Mucosa of descending colon (tissue), 3 donors: ENCODE measurements around the gene GPNMB. TPM values are rescaled to one million over a fixed set of nuclear protein-coding genes. Genes with fewer than 3 reads are reported as not detected.
A peak's percentile ranks its signal among the peaks of the same experiment; 100 is the strongest.

ENCODE experiments used
- ATAC-seq: fragments of 200-7000 bp; cut with Tn5 transposase; one replicate; pipeline ENCODE4 v1.9.1; 2020; ENCODE audit warnings: mild to moderate bottlenecking, moderate library complexity
- DNase-seq, 3 donors: peaks; one replicate each; pipeline ENCODE4 v3.0.0-alpha.2; 2020
- H3K36me3 ChIP-seq: fragments of 200-600 bp; one replicate; pipeline ENCODE4 v1.8.0; 2021; ENCODE audit warnings: low read depth, mild to moderate bottlenecking
- H3K4me1 ChIP-seq: fragments of 200-600 bp; one replicate; pipeline ENCODE4 v1.8.0; 2021; ENCODE audit warnings: low read depth, mild to moderate bottlenecking
- H3K4me3 ChIP-seq: fragments of 200-600 bp; one replicate; pipeline ENCODE4 v1.8.0; 2021; ENCODE audit warnings: mild to moderate bottlenecking
- H3K9me3 ChIP-seq: fragments of 200-600 bp; one replicate; pipeline ENCODE4 v1.8.0; 2021; ENCODE audit warnings: mild to moderate bottlenecking
- intact Hi-C, 2 donors: fragments of 100-400 bp; cut with DNase I in 1 of 2; cut with micrococcal nuclease in 1 of 2; formaldehyde crosslinking; loops; one replicate each; pipeline versions ENCODE4 v1.11.0 to v1.11.1; 2022; cut with DNase I, micrococcal nuclease
- total RNA-seq, 3 donors: library from RNA; stranded (reverse); fragmentation: NEBNext Ultra II Directional in 2 of 3; extraction: Animal tissue kit (Norgen Biotek cat#: 25700) in 2 of 3; gene quantifications; one replicate each; pipeline versions ENCODE4 v1.2.1 to v1.2.4, GENCODE V29; 2021 to 2023
- TF ChIP-seq, protein P1 (sequence below): fragments of 200-600 bp; IDR thresholded peaks from one replicate; pipeline ENCODE4 v1.8.0; 2022; ENCODE audit warnings: antibody characterized with exemption, mild to moderate bottlenecking
- donor health status: DM: no; HTN: no; CAD: no; lungs with moderate emphysema.
- donor health status: DM: no; HTN: no; CAD: no.
- donor health status: DM: no; HTN: yes; CAD: no.

The GPNMB gene
- total RNA-seq, 3 donors from 2014 or later = 21.3 to 77.8 (median 38.8) TPM

DNA sequence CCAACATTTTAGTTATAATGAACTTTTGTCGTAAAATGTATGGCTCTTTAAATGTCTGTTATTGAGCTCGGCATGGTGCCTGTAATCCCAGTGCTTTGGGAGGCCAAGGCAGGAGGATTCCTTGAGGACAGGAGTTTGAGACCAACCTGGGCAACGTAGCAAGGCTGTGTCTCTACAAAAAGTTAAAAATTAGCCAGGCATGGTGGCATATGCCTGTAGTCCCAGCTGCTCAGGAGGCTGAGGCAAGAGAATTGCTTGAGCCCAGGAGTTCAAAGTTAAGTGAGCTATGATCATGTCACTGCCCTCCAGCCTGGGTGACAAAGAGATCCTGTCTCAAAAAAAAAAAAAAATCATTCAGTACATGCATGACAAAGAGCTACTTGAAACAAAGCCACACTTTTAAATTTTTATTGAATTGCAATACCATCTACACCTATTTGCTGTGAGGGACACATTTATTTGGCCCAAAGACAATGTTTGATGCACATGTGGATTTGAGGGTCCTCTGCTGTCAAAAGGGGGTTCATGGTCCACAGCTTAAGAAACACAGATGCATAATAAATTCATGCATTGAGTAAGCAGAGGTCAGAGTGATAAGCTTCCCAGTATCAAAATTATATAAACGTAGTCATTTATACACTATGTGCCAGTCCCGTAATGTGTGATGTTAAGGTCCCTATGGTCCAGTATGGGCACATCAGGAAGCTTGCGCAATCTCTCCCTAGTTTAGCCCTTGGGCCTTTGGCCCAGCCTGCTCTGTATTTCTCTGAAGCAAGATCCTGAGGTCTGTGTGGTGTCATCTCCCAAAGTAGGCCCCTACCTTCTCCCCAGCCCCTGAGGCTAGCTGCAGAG, 48.2 kb downstream of the GPNMB start:
- Histone ChIP-seq H3K9me3 (no peaks in the 10 kb centered on the region), H3K36me3 (no peaks in the 10 kb centered on the region), H3K4me3 (no peak overlapping the region), H3K4me1 (no peaks in the 10 kb centered on the region)
- TF ChIP-seq, protein P1, sequence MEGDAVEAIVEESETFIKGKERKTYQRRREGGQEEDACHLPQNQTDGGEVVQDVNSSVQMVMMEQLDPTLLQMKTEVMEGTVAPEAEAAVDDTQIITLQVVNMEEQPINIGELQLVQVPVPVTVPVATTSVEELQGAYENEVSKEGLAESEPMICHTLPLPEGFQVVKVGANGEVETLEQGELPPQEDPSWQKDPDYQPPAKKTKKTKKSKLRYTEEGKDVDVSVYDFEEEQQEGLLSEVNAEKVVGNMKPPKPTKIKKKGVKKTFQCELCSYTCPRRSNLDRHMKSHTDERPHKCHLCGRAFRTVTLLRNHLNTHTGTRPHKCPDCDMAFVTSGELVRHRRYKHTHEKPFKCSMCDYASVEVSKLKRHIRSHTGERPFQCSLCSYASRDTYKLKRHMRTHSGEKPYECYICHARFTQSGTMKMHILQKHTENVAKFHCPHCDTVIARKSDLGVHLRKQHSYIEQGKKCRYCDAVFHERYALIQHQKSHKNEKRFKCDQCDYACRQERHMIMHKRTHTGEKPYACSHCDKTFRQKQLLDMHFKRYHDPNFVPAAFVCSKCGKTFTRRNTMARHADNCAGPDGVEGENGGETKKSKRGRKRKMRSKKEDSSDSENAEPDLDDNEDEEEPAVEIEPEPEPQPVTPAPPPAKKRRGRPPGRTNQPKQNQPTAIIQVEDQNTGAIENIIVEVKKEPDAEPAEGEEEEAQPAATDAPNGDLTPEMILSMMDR = no peak
- DNase-seq = no peak
- no peak for ATAC-seq
- intact Hi-C loops = no loop called here

DNA sequence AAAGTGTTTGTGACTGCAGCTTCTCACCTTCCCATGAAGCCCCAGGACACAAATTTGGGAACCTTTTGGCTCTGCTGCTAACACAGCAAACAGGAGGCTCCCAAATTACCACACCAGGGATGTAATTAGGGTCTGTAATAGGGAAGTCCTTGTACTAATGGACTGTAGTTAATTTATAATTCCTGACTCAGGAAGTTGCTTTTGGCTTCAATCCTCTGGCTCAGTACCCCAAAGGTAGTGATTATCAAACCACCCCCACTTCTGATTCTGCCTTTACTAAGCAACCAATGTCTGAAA, 48.8 kb downstream of the GPNMB start:
- Histone ChIP-seq H3K4me1 (peaks cover 5% of the 10 kb centered on the region), H3K36me3 (no peaks in the 10 kb centered on the region), H3K4me3 (no peak overlapping the region), H3K9me3 (no peaks in the 10 kb centered on the region)
- DNase-seq = no peak
- intact Hi-C loops = no loop called here
- TF ChIP-seq, protein P1 = no peak
- no peak for ATAC-seq

DNA sequence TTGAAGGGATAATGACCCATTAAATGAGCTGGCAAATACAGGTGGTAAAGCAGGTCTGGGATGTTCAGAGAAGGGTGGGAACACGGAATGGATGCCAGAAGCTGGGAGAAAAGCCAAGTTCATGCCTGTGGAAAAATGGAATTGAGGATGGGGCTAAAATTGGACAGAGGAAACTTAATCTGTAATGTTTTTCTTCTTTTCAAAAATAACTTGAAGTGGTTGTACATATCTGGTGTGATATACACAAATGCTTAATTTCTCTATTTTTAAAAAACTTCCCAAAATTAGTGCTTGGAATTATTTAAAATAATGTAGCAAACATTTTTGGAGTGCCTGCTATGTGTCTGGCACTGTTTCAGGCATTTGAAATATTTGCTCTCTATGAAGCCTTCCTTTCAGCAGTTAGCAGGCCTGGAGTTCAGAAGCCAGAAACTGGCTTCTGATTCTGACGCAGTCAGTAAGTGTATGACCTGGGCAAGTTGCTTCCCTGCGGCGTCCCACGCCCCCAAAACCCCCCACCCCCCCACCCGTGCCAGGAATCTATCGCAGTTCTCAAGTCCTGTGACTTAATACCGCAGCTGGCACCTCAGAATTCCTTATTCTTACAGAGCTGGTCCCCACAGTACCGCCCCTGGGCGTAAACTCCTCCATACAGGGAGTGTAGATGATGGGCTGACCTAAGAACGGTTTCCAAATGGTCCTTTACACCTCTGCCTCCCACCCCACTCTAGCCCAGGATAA, 51.7 kb downstream of the GPNMB start:
- Histone ChIP-seq H3K4me3 (no peak overlapping the region), H3K4me1 (peaks cover 12% of the 10 kb centered on the region), H3K9me3 (no peaks in the 10 kb centered on the region), H3K36me3 (no peaks in the 10 kb centered on the region)
- no peak for ATAC-seq
- TF ChIP-seq, protein P1 = no peak
- DNase-seq = peak in 1 of 3 donors; percentile 17
- intact Hi-C loops = no loop called here

DNA sequence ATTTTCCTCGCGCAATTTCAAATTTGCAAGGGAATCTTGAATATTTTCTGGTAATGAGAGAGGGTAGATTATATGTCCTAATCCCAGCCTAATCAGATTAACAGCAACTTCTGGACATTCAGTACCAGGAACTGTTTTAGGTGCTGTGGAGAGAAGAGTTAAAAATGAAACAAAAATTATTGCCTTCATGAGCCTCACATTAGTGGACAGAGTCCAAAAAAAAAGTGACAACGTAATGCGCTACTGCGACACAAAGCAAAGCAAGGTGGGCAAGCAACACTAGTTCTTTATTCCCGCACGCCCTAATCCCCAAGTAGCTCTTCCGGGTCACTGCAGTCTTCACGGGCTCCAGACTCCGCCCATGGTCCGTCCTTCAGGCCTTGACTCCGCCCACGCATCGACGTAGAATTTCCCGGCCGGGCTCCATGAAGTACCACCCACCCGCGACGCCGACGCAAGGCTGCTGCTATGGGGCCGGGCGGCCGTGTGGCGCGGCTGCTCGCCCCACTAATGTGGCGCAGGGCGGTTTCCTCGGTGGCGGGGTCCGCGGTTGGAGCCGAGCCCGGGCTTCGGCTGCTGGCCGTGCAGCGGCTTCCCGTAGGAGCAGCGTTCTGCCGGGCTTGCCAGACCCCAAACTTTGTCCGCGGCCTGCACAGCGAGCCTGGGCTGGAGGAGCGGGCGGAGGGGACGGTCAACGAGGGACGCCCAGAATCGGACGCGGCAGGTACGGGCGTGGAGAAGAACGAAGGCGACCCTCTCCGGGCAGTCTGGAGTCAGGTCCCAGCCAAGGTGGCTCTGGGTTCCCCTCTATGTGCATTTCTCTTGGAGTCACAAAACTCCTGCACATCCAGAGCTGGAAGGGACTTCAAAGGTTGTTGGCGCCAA, 52.6 kb downstream of the GPNMB start, which contains the start of gene MALSU1:
MALSU1 (plus strand) TSS at position 455 of the 885 bp plus-strand sequence; CDS start at position 469, 14 bp downstream.
- H3K4me1 ChIP-seq = peaks cover 12% of the 10 kb centered on the region
- H3K9me3 ChIP-seq = no peaks in the 10 kb centered on the region
- DNase-seq (peak; percentile 97 to 99 (median 97)), ATAC-seq (peak; percentile 100)
- TF ChIP-seq, protein P1 = no peak
- no peaks in the 10 kb centered on the region for H3K36me3 ChIP-seq
- intact Hi-C loops = no loop called here
- peak within 1 kb of the TSS; percentile 42 for H3K4me3 ChIP-seq

DNA sequence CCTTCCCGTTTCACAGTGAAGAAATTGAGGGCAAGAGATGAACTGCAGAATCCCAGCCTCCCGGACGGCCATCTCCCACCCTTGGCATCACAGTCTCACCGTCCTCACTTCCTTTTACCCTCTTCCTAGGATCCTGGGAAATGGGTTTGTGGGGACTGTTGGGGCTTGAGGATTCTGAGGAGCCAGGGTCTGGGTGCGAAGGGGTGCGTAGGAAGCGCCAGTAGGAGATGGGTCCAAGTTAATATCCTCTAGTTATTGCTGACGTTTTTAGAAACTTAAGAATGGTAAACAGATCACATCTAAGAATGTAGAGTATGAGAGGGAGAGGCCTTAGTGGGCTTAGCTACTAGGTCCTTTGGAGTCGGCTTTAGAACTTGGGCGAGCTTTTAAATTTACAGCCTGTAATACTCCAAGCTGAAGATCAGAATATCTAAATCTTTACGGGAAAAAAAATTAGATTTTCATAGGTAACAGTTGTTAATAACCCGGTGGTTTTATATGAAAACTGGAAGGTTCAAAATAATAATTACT, 53.3 kb downstream of the GPNMB start:
- H3K9me3 ChIP-seq = no peaks in the 10 kb centered on the region
- ATAC-seq (peak; percentile 24), DNase-seq (no peak)
- peak overlapping the region; percentile 42 for H3K4me3 ChIP-seq
- TF ChIP-seq, protein P1 = no peak
- no peaks in the 10 kb centered on the region for H3K36me3 ChIP-seq
- intact Hi-C loops = no loop called here
- H3K4me1 ChIP-seq = peaks cover 12% of the 10 kb centered on the region
